Gastrocnemius medialis (tissue), 4 donors: Measurements from ENCODE around the gene NPAS3.

Experiments
- CTCF ChIP-seq, 5 experiments: fragments of 450-650 bp in 3 of 5; fragments of 200-600 bp in 2 of 5; sonication (generic) in 2 of 5; IDR thresholded peaks in 4 of 5; conservative IDR thresholded peaks in 1 of 5; 1 replicate in 4 of 5; 2 replicates in 1 of 5; pipeline ENCODE4 v1.5.1; 2016 to 2019; ENCODE audit warnings: antibody characterized with exemption in 5 of 5, mild to moderate bottlenecking in 3 of 5, moderate library complexity in 3 of 5
- POLR2A ChIP-seq, 2 donors: fragments of 450-650 bp; IDR thresholded peaks; one replicate each; pipeline ENCODE4 v1.6.1; 2017; ENCODE audit warnings: antibody characterized with exemption in 2 of 2, mild to moderate bottlenecking in 2 of 2, moderate library complexity in 2 of 2

GRCh38 chr14:33291529-33292104 lies 352.9 kb downstream of the NPAS3 start:
- TF ChIP-seq POLR2A (IDR thresholded peaks at IDR 0.05), result no peak
- TF ChIP-seq CTCF (IDR thresholded peaks at IDR 0.05 in 4 of 5, conservative IDR thresholded peaks at IDR 0.05 in 1 of 5), result no peak
